HG03108 (cell line): ENCODE measurements around the gene CTRL.
A peak's percentile ranks its signal among the peaks of the same experiment; 100 is the strongest.
"Not testable (repeated sequence)": the region's sequence is repeated elsewhere in the genome, so short reads cannot be mapped to it uniquely, and the experiment has no call there.

Source experiments
- ATAC-seq: cut with Tn5 transposase; IDR thresholded peaks from one replicate; pipeline ENCODE4 v1.9.1; 2021; ENCODE audit warnings: moderate library complexity; ENCODE audit not compliant: unreplicated experiment

CTRL gene

GRCh38 chr16:67942200-67942509 is 10.5 kb upstream of the CTRL start:
- ATAC-seq = peak; percentile 53

- no peak for ATAC-seq
Measured at GRCh38 chr16:67941469-67942199, 10.0 kb upstream of the CTRL start.

GRCh38 chr16:67940446-67941089 is 8.9 kb upstream of the CTRL start:
- no peak for ATAC-seq

- no peak for ATAC-seq
Measured at GRCh38 chr16:67939507-67940445, 8.1 kb upstream of the CTRL start.

- not testable (repeated sequence) for ATAC-seq
Measured at GRCh38 chr16:67937713-67938112, 6.1 kb upstream of the CTRL start.

GRCh38 chr16:67936880-67937605 is 5.4 kb upstream of the CTRL start:
- ATAC-seq = peak; percentile 58

GRCh38 chr16:67936124-67936879 is 4.6 kb upstream of the CTRL start, which contains the start of gene PSMB10:
Gene PSMB10, minus strand, starts transcription at chr16:67936850. Its CDS starts 101 bp downstream, at chr16:67936749.
- no peak for ATAC-seq

- ATAC-seq = peak; percentile 91
Measured at GRCh38 chr16:67935402-67936123, 3.9 kb upstream of the CTRL start.

GRCh38 chr16:67935101-67935401 is 3.4 kb upstream of the CTRL start:
- no peak for ATAC-seq

- no peak for ATAC-seq
Measured at GRCh38 chr16:67934306-67935100, 2.8 kb upstream of the CTRL start.

- ATAC-seq = no peak
Measured at GRCh38 chr16:67933805-67934204, 2.1 kb upstream of the CTRL start.

GRCh38 chr16:67932462-67932840 is 789 bp upstream of the CTRL start:
- ATAC-seq = no peak

- no peak for ATAC-seq
Measured at GRCh38 chr16:67930678-67931211, 917 bp downstream of the CTRL start.

- no peak for ATAC-seq
Measured at GRCh38 chr16:67930191-67930590, 1.5 kb downstream of the CTRL start.

GRCh38 chr16:67928561-67929364 is 2.9 kb downstream of the CTRL start:
- ATAC-seq = no peak

GRCh38 chr16:67928147-67928546 is 3.5 kb downstream of the CTRL start:
- no peak for ATAC-seq

- no peak for ATAC-seq
Measured at GRCh38 chr16:67927131-67927941, 4.3 kb downstream of the CTRL start.
